Ectodermal cell (in vitro differentiated cells): Measurements from ENCODE around the gene ADPRHL1.

Source experiments
- H3K27ac ChIP-seq: 2 replicates; pipeline ENCODE4 v1.7.0; 2013; ENCODE audit warnings: mild to moderate bottlenecking, low read depth, low read length; ENCODE audit not compliant: insufficient read depth, poor library complexity, severe bottlenecking
- H3K27me3 ChIP-seq: 2 replicates; pipeline ENCODE4 v1.7.0; 2013; ENCODE audit warnings: mild to moderate bottlenecking, low read length; ENCODE audit not compliant: insufficient read depth, control insufficient read depth, poor library complexity, severe bottlenecking
- H3K36me3 ChIP-seq: one replicate; pipeline ENCODE4 v1.7.0; 2013; ENCODE audit warnings: low read length; ENCODE audit not compliant: control insufficient read depth, insufficient read depth
- H3K4me1 ChIP-seq: one replicate; pipeline ENCODE4 v1.7.0; 2013; ENCODE audit warnings: low read length; ENCODE audit not compliant: control insufficient read depth, insufficient read depth
- H3K4me3 ChIP-seq: 2 replicates; pipeline ENCODE4 v1.7.0; 2013; ENCODE audit warnings: low read depth, low read length, control low read depth; ENCODE audit not compliant: insufficient read depth
- H3K9me3 ChIP-seq: 2 replicates; pipeline ENCODE4 v1.7.0; 2013; ENCODE audit warnings: mild to moderate bottlenecking, low read length, moderate library complexity; ENCODE audit not compliant: control insufficient read depth
- WGBS, 2 experiments: methylation state at CpG; one replicate each; pipeline ENCODE4 v1.1.7; 2013; ENCODE audit warnings: missing lambda C conversion rate in 2 of 2; 5-methylcytosine and 5-hydroxymethylcytosine counted together

Gene ADPRHL1

GRCh38 chr13:113364311-113364889 is 88.9 kb downstream of the ADPRHL1 start:
- 45 to 53% methylated on average over 34 to 35 of the region's 41 CpGs for WGBS, 2 experiments

GRCh38 chr13:113361406-113361805 is 91.9 kb downstream of the ADPRHL1 start:
- H3K9me3 ChIP-seq = no peaks in the 10 kb centered on the region
- WGBS, 2 experiments = 90 to 96% methylated on average over 7 of the region's 7 CpGs

More at GRCh38 chr13:113364311-113364889, 88.9 kb downstream of the ADPRHL1 start:
- H3K4me3 ChIP-seq = no peak overlapping the region
- no peak overlapping the region for H3K27ac ChIP-seq
- no peaks in the 10 kb centered on the region for H3K9me3 ChIP-seq
- peaks cover 17% of the 10 kb centered on the region for H3K27me3 ChIP-seq
- H3K36me3 ChIP-seq = no peaks in the 10 kb centered on the region
- H3K4me1 ChIP-seq = no peaks in the 10 kb centered on the region

GRCh38 chr13:113360446-113360845 is 92.8 kb downstream of the ADPRHL1 start:
- WGBS, 2 experiments = 95 to 97% methylated on average over 6 of the region's 6 CpGs
- no peaks in the 10 kb centered on the region for H3K9me3 ChIP-seq
- H3K27ac ChIP-seq = no peak overlapping the region
- H3K4me3 ChIP-seq = no peak overlapping the region
- no peaks in the 10 kb centered on the region for H3K4me1 ChIP-seq
- H3K36me3 ChIP-seq = no peaks in the 10 kb centered on the region
- H3K27me3 ChIP-seq = peaks cover 17% of the 10 kb centered on the region

More at GRCh38 chr13:113361406-113361805, 91.9 kb downstream of the ADPRHL1 start:
- Histone ChIP-seq H3K36me3 (no peaks in the 10 kb centered on the region), H3K4me3 (no peak overlapping the region), H3K4me1 (no peaks in the 10 kb centered on the region), H3K27me3 (peaks cover 17% of the 10 kb centered on the region), H3K27ac (no peak overlapping the region)

- H3K27me3 ChIP-seq = peaks cover 17% of the 10 kb centered on the region
- no peak overlapping the region for H3K4me3 ChIP-seq
- no peaks in the 10 kb centered on the region for H3K9me3 ChIP-seq
- 92% methylated on average over 11 of the region's 11 CpGs for WGBS, 2 experiments
- H3K4me1 ChIP-seq = no peaks in the 10 kb centered on the region
- no peak overlapping the region for H3K27ac ChIP-seq
- no peaks in the 10 kb centered on the region for H3K36me3 ChIP-seq
These were observed 93.7 kb downstream of the ADPRHL1 start for GRCh38 chr13:113359571-113359970.

- Histone ChIP-seq H3K4me3 (no peak overlapping the region), H3K9me3 (no peaks in the 10 kb centered on the region), H3K36me3 (no peaks in the 10 kb centered on the region), H3K4me1 (no peaks in the 10 kb centered on the region), H3K27ac (no peak overlapping the region), H3K27me3 (peaks cover 15% of the 10 kb centered on the region)
- 94 to 95% methylated on average over 6 of the region's 6 CpGs for WGBS, 2 experiments
These were observed 94.6 kb downstream of the ADPRHL1 start for GRCh38 chr13:113358653-113359190.

GRCh38 chr13:113357529-113357928 is 95.8 kb downstream of the ADPRHL1 start:
- Histone ChIP-seq H3K27me3 (peaks cover 3% of the 10 kb centered on the region), H3K9me3 (no peaks in the 10 kb centered on the region), H3K27ac (no peak overlapping the region), H3K36me3 (no peaks in the 10 kb centered on the region), H3K4me3 (no peak overlapping the region), H3K4me1 (no peaks in the 10 kb centered on the region)
- WGBS, 2 experiments = 86 to 91% methylated on average over 5 of the region's 5 CpGs

GRCh38 chr13:113356596-113356995 is 96.7 kb downstream of the ADPRHL1 start:
- Histone ChIP-seq H3K27ac (no peak overlapping the region), H3K27me3 (no peaks in the 10 kb centered on the region), H3K36me3 (no peaks in the 10 kb centered on the region), H3K9me3 (no peaks in the 10 kb centered on the region), H3K4me3 (no peak overlapping the region), H3K4me1 (no peaks in the 10 kb centered on the region)
- WGBS, 2 experiments = 69 to 70% methylated on average over 4 of the region's 4 CpGs

GRCh38 chr13:113355621-113356020 is 97.7 kb downstream of the ADPRHL1 start:
- H3K9me3 ChIP-seq = no peaks in the 10 kb centered on the region
- H3K4me3 ChIP-seq = no peak overlapping the region
- no peaks in the 10 kb centered on the region for H3K4me1 ChIP-seq
- H3K27ac ChIP-seq = no peak overlapping the region
- no peaks in the 10 kb centered on the region for H3K36me3 ChIP-seq
- H3K27me3 ChIP-seq = no peaks in the 10 kb centered on the region
- WGBS, 2 experiments = 85 to 89% methylated on average over 10 of the region's 10 CpGs

- no peaks in the 10 kb centered on the region for H3K9me3 ChIP-seq
- WGBS, 2 experiments = 94 to 95% methylated on average over 41 of the region's 41 CpGs
- no peak overlapping the region for H3K4me3 ChIP-seq
- no peaks in the 10 kb centered on the region for H3K4me1 ChIP-seq
- no peaks in the 10 kb centered on the region for H3K27me3 ChIP-seq
- H3K36me3 ChIP-seq = no peaks in the 10 kb centered on the region
- no peak overlapping the region for H3K27ac ChIP-seq
These were observed 98.3 kb downstream of the ADPRHL1 start for GRCh38 chr13:113354831-113355610.

GRCh38 chr13:113353254-113353653 is 100.0 kb downstream of the ADPRHL1 start:
- Histone ChIP-seq H3K27me3 (no peaks in the 10 kb centered on the region), H3K4me1 (no peaks in the 10 kb centered on the region), H3K9me3 (no peaks in the 10 kb centered on the region), H3K36me3 (no peaks in the 10 kb centered on the region), H3K27ac (no peak overlapping the region), H3K4me3 (no peak overlapping the region)
- WGBS, 2 experiments = 91 to 93% methylated on average over 12 of the region's 12 CpGs
